Subcutaneous preadipocyte (primary cell): ENCODE measurements around the gene SLC17A3. TPM values are rescaled to one million over a fixed set of nuclear protein-coding genes. Genes with fewer than 3 reads are reported as not detected.

ENCODE experiments used
- total RNA-seq: library from RNA; depleted of rRNA; stranded (reverse); fragments of >200 nt; gene quantifications from 2 replicates; pipeline ENCODE4 v1.2.3, GENCODE V29; 2012

SLC17A3 gene
- total RNA-seq = not detected in 2 replicates

GRCh38 chr6:25874118-25874517 is at the start of gene SLC17A3:
TSS of gene SLC17A3 (minus strand) at chr6:25874243. CDS start at chr6:25868387, 5,856 bp downstream.

GRCh38 chr6:25831532-25832306 is 42.3 kb downstream of the SLC17A3 start, which contains the start of gene SLC17A1:
TSS of gene SLC17A1 (minus strand) at chr6:25832052. CDS start at chr6:25830557, 1,495 bp downstream.

Other genes starting within 250 kb of the SLC17A3 start
- gene SCGN, start 222.0 kb downstream of the SLC17A3 start, total RNA-seq = under 0.01 TPM in 1 of 2 replicates, not detected in the other
- gene SLC17A4, start 119.5 kb downstream of the SLC17A3 start, total RNA-seq = not detected in 2 replicates
- gene SLC17A1, start 42.2 kb downstream of the SLC17A3 start, total RNA-seq = not detected in 2 replicates
- not detected in 2 replicates for gene SLC17A2, start 56.4 kb upstream of the SLC17A3 start, total RNA-seq
- 10.0 and 14.7 TPM in 2 replicates for gene TRIM38, start 88.6 kb upstream of the SLC17A3 start, total RNA-seq
- 8.8 and 11.1 TPM in 2 replicates for gene HFE, start 213.2 kb upstream of the SLC17A3 start, total RNA-seq